IPS-20b (cell line): ENCODE measurements around the gene ALDH3A2.

ENCODE experiments used
- H3K27ac ChIP-seq: one replicate; pipeline ENCODE4 v1.5.1; 2013; ENCODE audit warnings: low read length
- H3K27me3 ChIP-seq: 2 replicates; pipeline ENCODE4 v1.6.1; 2013; ENCODE audit warnings: mild to moderate bottlenecking, low read length, inconsistent platforms; ENCODE audit not compliant: insufficient read depth
- H3K36me3 ChIP-seq: 2 replicates; pipeline ENCODE4 v1.6.1; 2013; ENCODE audit warnings: low read depth, mild to moderate bottlenecking, inconsistent platforms, low read length, moderate library complexity; ENCODE audit not compliant: insufficient read depth
- H3K4me1 ChIP-seq: 2 replicates; pipeline ENCODE4 v1.6.1; 2013; ENCODE audit warnings: mild to moderate bottlenecking, control low read depth, inconsistent platforms, low read length, moderate library complexity; ENCODE audit not compliant: insufficient read depth
- H3K4me3 ChIP-seq: 2 replicates; pipeline ENCODE4 v1.5.1; 2013; ENCODE audit warnings: mild to moderate bottlenecking, low read length, inconsistent platforms
- H3K9ac ChIP-seq: 2 replicates; pipeline ENCODE4 v1.6.1; 2013; ENCODE audit warnings: low read depth, mild to moderate bottlenecking, inconsistent platforms, low read length, moderate library complexity
- H3K9me3 ChIP-seq: 2 replicates; pipeline ENCODE4 v1.6.1; 2013; ENCODE audit warnings: mild to moderate bottlenecking, low read depth, low read length, inconsistent platforms; ENCODE audit not compliant: insufficient read depth

ALDH3A2 gene

GRCh38 chr17:19702217-19702641, 53.7 kb downstream of the ALDH3A2 start:
- no peaks in the 10 kb centered on the region for H3K36me3 ChIP-seq
- no peak overlapping the region for H3K27ac ChIP-seq
- no peak overlapping the region for H3K4me3 ChIP-seq
- no peak overlapping the region for H3K9ac ChIP-seq
- H3K27me3 ChIP-seq: no peaks in the 10 kb centered on the region
- no peaks in the 10 kb centered on the region for H3K9me3 ChIP-seq
- peaks cover 5% of the 10 kb centered on the region; the same call in 1 of the 2 replicates for H3K4me1 ChIP-seq

GRCh38 chr17:19703106-19703827, 54.7 kb downstream of the ALDH3A2 start:
- H3K4me1 ChIP-seq: peaks cover 5% of the 10 kb centered on the region; the same call in 1 of the 2 replicates
- H3K27me3 ChIP-seq: no peaks in the 10 kb centered on the region
- H3K9ac ChIP-seq: no peak overlapping the region
- no peaks in the 10 kb centered on the region for H3K9me3 ChIP-seq
- H3K4me3 ChIP-seq: no peak overlapping the region
- no peaks in the 10 kb centered on the region for H3K36me3 ChIP-seq
- H3K27ac ChIP-seq: no peak overlapping the region

- no peak overlapping the region for H3K4me3 ChIP-seq
- H3K9ac ChIP-seq: no peak overlapping the region
- H3K27ac ChIP-seq: no peak overlapping the region
- no peaks in the 10 kb centered on the region for H3K9me3 ChIP-seq
- peaks cover 5% of the 10 kb centered on the region; the same call in 1 of the 2 replicates for H3K4me1 ChIP-seq
- no peaks in the 10 kb centered on the region for H3K27me3 ChIP-seq
- H3K36me3 ChIP-seq: no peaks in the 10 kb centered on the region
Measured at GRCh38 chr17:19703828-19704613, 55.5 kb downstream of the ALDH3A2 start.

GRCh38 chr17:19705201-19705600, 56.6 kb downstream of the ALDH3A2 start:
- H3K36me3 ChIP-seq: no peaks in the 10 kb centered on the region
- no peak overlapping the region for H3K27ac ChIP-seq
- H3K9ac ChIP-seq: no peak overlapping the region
- no peaks in the 10 kb centered on the region for H3K9me3 ChIP-seq
- peaks cover 5% of the 10 kb centered on the region; the same call in 1 of the 2 replicates for H3K4me1 ChIP-seq
- no peak overlapping the region for H3K4me3 ChIP-seq
- no peaks in the 10 kb centered on the region for H3K27me3 ChIP-seq

- no peak overlapping the region for H3K9ac ChIP-seq
- no peak overlapping the region for H3K4me3 ChIP-seq
- peaks cover 5% of the 10 kb centered on the region; the same call in 1 of the 2 replicates for H3K4me1 ChIP-seq
- H3K9me3 ChIP-seq: no peaks in the 10 kb centered on the region
- no peaks in the 10 kb centered on the region for H3K36me3 ChIP-seq
- no peak overlapping the region for H3K27ac ChIP-seq
- no peaks in the 10 kb centered on the region for H3K27me3 ChIP-seq
Measured at GRCh38 chr17:19705771-19706770, 57.5 kb downstream of the ALDH3A2 start.

- Histone ChIP-seq H3K4me3 (no peak overlapping the region), H3K4me1 (peaks cover 5% of the 10 kb centered on the region; the same call in 1 of the 2 replicates), H3K27ac (no peak overlapping the region), H3K27me3 (no peaks in the 10 kb centered on the region), H3K36me3 (no peaks in the 10 kb centered on the region), H3K9me3 (no peaks in the 10 kb centered on the region), H3K9ac (no peak overlapping the region)
Measured at GRCh38 chr17:19706791-19707727, 58.5 kb downstream of the ALDH3A2 start.

GRCh38 chr17:19707728-19708221, 59.2 kb downstream of the ALDH3A2 start:
- H3K27me3 ChIP-seq: no peaks in the 10 kb centered on the region
- no peak overlapping the region for H3K4me3 ChIP-seq
- no peaks in the 10 kb centered on the region for H3K36me3 ChIP-seq
- no peaks in the 10 kb centered on the region for H3K9me3 ChIP-seq
- peaks cover 5% of the 10 kb centered on the region; the same call in 1 of the 2 replicates for H3K4me1 ChIP-seq
- no peak overlapping the region for H3K9ac ChIP-seq
- no peak overlapping the region for H3K27ac ChIP-seq

- Histone ChIP-seq H3K27ac (no peak overlapping the region), H3K36me3 (no peaks in the 10 kb centered on the region), H3K27me3 (no peaks in the 10 kb centered on the region), H3K4me1 (peaks cover 5% of the 10 kb centered on the region; the same call in 1 of the 2 replicates), H3K9me3 (no peaks in the 10 kb centered on the region), H3K4me3 (no peak overlapping the region), H3K9ac (no peak overlapping the region)
Measured at GRCh38 chr17:19708431-19709175, 60.1 kb downstream of the ALDH3A2 start.

GRCh38 chr17:19709841-19710240, 61.3 kb downstream of the ALDH3A2 start:
- no peak overlapping the region for H3K4me3 ChIP-seq
- no peak overlapping the region for H3K27ac ChIP-seq
- no peaks in the 10 kb centered on the region for H3K36me3 ChIP-seq
- H3K9ac ChIP-seq: no peak overlapping the region
- H3K4me1 ChIP-seq: no peaks in the 10 kb centered on the region; the same call in 1 of the 2 replicates
- no peaks in the 10 kb centered on the region for H3K27me3 ChIP-seq
- no peaks in the 10 kb centered on the region for H3K9me3 ChIP-seq

GRCh38 chr17:19712436-19713004, 64.0 kb downstream of the ALDH3A2 start:
- no peaks in the 10 kb centered on the region for H3K4me1 ChIP-seq
- no peak overlapping the region for H3K9ac ChIP-seq
- no peaks in the 10 kb centered on the region for H3K36me3 ChIP-seq
- no peaks in the 10 kb centered on the region for H3K9me3 ChIP-seq
- no peaks in the 10 kb centered on the region for H3K27me3 ChIP-seq
- no peak overlapping the region for H3K27ac ChIP-seq
- no peak overlapping the region for H3K4me3 ChIP-seq
